T-helper 9 cell (primary cell): ENCODE results near the gene FAM53A.
"Not testable (repeated sequence)": the region's sequence is repeated elsewhere in the genome, so short reads cannot be mapped to it uniquely, and the experiment has no call there.

Source experiments
- DNase-seq: peaks from one replicate; pipeline ENCODE4 v3.0.0-alpha.2; 2020

FAM53A gene

DNA sequence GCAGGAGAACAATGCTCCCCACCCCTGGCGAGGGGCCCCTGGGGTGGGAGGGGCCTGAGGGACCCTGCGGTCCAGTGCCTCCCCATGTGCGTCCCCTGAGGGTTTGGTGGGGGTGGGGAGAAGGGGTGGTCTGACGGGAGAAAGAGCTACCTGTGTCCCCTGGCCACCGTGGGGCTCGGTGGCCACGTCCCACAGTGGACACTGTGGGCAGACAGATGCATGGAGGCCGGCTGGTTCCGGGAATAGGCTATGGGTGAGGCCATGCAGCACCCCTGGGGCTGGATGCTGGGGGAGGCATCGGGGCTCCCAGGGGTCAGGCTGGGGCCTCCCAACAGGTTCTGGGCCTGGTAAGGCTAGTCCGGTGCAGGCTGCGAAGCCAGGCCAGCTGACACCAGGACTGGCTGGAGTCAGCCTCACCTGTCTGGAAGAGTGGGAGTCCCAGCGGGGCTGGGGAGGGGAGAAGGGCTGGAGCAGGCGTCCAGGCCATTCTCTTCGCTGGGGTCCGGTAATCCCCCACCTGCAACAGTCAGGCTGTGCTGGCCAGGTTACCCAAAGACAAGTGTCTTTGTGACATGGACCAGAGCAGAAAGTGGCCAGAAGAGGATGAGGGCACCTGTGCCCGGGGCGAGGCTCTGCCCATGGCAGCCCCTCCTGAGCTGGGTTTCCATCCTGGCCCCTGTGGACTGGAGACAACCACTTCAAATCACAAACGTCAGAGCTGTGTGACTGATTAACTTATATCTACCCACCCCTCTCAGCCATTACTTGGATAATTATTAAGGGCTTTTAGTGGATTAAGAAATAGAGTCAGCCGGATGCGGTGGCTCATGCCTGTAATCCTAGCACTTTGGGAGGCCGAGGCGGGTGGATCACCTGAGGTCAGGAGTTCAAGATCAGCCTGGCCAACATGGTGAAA is 1.4 kb upstream of the FAM53A start:
- DNase-seq = no peak

GRCh38 chr4:1684506-1685234 is 557 bp upstream of the FAM53A start:
- peak; percentile 94 for DNase-seq

DNA sequence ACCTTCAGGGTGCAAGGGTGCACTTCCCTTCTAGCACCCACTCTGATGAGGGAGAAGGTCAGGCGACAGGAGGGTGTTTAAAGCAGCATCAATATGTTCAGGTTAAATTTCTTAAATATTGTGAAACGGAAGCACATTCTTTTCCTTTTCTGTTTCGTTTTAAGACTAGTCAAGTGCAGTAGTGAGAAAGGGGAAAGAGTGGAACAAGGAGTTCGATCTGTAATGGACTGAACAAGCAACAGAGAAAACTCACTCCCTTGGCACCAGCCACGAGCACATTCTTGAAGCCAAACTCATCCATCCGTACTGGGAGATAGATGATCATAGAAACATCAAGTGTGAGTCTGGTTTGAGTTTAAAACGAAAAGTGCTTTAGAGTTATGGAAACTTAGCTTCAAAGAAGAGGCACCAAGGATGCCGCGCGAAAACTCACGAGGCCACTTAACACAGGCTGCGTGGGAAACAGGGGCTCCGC is 815 bp downstream of the FAM53A start:
- no peak for DNase-seq

DNA sequence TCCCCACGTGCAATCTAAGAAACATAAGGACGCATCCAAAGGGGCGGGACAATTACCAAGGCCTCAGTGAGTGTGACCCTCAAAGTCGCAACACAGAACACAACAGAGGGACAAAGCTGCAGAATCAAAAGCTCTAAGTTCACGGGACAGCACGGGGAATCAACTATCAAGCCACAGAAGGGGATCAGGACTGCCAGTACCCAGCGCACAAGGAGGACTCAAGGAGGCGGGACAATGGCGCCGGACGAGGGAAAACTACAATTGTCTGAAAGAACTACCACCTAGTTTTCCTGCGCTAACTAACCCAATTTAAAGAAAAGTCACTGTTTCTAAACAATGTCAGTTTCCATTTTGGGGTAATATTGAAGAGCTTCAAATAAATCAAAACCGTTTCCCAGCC is 1.3 kb downstream of the FAM53A start:
- no peak for DNase-seq

DNA sequence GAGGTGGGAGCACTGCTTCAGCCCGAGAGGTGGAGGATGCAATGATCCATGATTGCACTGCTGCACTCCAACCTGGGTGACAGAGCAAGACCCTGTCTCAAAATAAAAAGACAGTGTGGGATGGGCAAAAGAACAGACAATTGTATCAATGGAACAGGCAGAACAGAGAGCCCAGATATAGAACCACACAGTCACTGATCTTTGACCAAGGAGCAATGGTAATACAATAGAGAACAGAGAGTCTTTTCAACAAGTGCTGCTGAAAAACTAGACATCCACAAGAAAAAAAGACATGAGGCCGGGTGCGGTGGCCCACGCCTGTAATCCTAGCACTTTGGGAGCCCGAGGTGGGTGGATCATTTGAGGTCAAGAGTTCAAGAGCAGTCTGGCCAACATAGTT is 5.9 kb downstream of the FAM53A start:
- no peak for DNase-seq

DNA sequence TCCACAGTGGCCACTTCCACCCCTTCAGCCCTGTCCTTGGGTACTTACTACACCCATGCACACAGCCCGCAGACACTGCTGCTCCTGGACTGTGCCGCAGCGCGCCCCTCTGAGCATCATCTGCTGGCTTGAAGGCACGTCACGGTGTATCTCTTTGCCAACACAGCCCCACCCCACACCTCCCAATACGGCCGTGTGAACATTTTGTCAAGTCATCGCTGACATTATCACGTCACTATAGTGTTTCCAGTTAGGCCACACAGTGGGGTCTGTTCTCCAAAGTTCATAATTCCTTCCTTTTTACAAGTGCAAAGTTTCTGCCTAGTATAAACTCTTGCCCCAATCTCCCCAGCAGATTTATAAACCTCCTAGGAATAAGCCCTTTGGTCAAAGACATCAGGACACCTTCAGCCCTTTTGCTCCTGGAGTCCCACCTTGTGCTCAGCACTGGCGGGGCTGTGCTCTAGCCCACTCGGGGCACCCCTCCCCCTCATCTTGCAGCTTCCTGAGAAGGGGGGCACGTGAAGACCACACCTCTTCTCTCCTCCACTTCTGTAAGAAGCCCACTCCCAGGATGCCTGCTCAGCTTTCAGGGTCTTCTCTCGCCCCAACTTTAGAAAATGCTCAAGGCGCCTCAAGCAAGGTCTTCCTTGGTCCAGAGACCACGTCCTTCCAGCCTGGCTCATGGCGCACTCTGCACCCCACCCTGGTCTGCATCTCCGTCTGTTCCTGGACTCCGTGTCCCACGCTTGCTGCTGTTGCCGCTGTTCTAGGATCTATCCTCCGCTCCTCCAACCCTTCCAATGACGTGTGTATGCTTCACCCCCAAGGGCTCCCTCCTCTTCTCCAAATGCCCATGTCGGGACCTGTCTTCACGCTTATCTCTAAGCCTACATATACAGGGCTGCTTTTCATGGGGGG is 7.2 kb downstream of the FAM53A start:
- DNase-seq = no peak

GRCh38 chr4:1675802-1676137 is 8.3 kb downstream of the FAM53A start:
- DNase-seq = no peak

- no peak for DNase-seq
Observed at GRCh38 chr4:1675136-1675801, 8.8 kb downstream of the FAM53A start.

DNA sequence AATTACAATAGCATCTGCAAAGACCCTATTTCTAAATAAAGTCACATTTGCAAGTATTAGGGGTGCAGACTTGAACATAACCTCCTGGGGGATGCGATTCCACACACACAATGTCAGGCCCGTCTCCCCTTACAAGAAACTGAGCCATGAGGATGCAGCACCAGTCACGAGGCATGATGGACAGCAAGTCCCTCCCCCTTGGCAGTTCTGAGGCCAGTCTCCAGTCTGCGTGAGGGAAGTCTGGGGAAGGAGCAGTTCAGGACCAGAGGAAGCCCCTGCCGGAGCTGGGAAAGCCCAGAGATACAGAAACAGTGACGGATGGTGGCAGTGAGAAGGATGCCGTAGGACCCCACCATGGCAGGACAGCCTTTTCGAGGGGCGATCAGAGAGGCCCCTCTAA is 9.4 kb downstream of the FAM53A start:
- DNase-seq = no peak

DNA sequence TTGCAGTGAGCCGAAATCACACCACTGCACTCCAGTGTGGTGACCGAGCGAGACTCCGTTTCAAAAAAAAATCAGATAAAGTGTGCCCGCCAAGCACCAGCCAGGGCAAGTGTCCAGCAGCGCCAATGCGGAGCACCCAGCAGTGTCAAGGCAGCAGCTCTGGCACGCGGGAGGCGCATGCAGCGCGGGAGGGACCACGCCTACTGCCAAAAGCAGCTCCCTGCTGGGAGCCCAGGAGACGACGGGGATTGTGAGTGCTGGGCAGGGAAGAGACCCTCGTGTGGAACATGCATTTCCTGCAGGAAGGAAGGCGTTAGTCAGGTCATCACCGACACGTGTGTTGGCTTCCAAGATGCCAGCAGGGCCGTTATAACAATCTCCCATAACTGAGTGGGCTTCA is 10.4 kb downstream of the FAM53A start:
- DNase-seq = no peak

DNA sequence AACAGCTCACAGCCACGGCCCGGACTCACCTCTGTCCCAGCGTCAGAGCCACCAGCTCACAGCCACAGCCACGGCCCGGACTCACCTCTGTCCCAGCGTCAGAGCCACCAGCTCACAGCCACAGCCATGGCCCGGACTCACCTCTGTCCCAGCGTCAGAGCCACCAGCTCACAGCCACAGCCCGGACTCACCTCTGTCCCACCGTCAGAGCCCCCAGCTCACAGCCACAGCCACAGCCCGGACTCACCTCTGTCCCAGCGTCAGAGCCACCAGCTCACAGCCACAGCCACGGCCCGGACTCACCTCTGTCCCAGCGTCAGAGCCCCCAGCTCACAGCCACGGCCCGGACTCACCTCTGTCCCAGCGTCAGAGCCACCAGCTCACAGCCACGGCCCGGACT is 13.1 kb downstream of the FAM53A start:
- not testable (repeated sequence) for DNase-seq

- DNase-seq = no peak
Observed at GRCh38 chr4:1670279-1670678, 13.8 kb downstream of the FAM53A start.

DNA sequence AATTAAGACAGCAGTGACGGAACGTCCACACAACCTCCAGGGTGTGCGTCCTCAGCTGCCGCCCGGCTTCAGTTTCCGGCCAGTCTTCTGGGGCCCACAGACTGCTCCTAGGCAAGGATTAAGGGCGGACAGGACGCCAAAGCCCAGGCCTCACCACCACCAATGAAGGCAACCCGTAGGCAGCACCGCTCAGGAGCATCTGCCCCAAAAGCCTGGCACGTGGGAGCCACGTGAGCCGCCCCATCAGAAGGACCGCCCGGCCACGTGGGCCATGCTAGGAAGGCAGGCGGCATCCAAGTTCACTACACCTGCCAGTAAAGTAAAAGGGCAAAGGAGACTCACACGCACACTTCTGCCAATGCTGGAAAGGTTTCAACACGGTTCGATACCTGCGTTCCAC is 14.3 kb downstream of the FAM53A start:
- no peak for DNase-seq

DNA sequence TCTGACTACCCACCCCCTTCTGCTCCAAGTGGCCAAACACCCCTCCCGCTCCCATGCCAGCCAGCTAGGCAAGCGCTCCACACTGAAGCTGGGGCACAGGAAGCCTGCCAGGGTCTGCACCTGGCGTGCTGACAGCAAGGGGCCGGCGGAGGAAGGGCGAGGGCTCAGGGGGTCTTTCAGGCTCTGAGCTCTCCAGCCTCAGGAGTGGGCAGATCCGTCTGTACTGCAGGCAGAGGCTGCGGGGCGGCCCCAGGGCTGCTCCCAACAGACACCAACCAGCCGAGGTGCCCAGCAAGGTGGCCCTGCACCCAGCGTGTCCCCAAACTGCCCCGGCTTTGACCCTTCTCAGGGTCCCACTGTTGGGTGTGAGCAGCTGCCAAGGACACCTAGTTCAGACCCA is 14.8 kb downstream of the FAM53A start:
- DNase-seq = no peak

DNA sequence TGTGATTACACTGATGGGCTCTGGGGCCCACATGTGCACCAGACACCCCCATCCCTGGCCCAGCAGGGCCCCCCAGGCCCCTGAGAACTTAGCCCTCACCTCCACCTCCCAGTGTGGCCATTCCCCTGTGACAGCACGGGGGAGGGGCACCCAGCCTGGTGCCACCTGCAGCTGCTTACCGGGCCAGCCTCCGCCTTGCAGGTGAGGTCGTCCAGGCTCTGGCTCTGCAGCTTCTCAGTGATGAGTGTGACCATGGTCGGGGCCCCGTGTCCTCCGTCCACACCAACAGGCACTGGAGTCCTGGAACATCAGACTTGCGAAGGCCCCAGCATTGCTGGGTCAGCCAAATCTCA is 15.6 kb downstream of the FAM53A start:
- DNase-seq = no peak

- no peak for DNase-seq
Observed at GRCh38 chr4:1667273-1667672, 16.8 kb downstream of the FAM53A start.

- DNase-seq = no peak
Observed at GRCh38 chr4:1666391-1666790, 17.7 kb downstream of the FAM53A start.

- DNase-seq = no peak
Observed at GRCh38 chr4:1664141-1664540, 20.0 kb downstream of the FAM53A start.

GRCh38 chr4:1663549-1663948 is 20.6 kb downstream of the FAM53A start:
- DNase-seq = no peak

GRCh38 chr4:1661695-1662094 is 22.4 kb downstream of the FAM53A start:
- DNase-seq = no peak

- no peak for DNase-seq
Observed at GRCh38 chr4:1660948-1661677, 23.0 kb downstream of the FAM53A start.
